Measurements from ENCODE around the gene MXI1.
"Not testable (repeated sequence)": the region's sequence is repeated elsewhere in the genome, so short reads cannot be mapped to it uniquely, and the experiment has no call there.

MXI1 gene

DNA sequence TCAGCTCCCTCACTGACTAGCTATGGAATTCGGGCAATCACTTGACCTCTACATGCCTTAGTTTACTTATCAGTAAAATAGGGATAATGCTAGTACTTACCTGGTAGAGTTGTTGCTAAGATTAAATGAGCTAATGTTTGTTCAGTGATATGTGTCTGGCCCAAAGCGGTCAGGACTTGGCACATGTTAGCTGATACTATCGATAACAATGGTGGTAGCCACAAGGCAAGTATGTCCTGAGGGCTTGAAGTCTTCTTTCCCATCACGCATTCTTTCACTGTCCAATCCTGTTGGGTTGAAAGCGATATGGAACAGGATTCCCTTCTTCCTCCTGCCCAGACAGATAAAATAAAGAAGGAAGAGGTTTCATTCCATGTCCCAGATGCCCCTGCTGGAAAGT is 25.5 kb upstream of the MXI1 start:
- DNase-seq (ENCODE audit: low read depth): no peak

DNA sequence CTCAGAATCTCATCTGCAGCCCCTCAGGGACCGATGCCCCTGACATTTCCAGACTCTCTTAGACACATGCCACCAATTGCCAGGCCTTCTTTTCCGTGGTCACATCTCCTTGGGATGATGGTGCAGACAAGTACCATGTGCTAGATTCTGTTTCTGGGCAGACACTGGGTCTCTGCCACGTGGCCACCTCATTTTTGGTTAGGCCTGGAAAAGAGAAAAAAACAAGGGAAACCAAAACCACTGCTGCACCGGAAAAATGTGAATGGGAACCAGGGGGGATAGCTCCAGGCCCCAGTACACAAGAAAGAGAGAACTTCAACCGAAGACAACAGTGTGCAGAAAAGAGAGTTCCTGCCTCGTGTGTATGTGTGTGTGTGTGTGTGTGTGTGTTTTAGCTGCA is 23.0 kb upstream of the MXI1 start:
- no peak for DNase-seq (ENCODE audit: low read depth)

DNA sequence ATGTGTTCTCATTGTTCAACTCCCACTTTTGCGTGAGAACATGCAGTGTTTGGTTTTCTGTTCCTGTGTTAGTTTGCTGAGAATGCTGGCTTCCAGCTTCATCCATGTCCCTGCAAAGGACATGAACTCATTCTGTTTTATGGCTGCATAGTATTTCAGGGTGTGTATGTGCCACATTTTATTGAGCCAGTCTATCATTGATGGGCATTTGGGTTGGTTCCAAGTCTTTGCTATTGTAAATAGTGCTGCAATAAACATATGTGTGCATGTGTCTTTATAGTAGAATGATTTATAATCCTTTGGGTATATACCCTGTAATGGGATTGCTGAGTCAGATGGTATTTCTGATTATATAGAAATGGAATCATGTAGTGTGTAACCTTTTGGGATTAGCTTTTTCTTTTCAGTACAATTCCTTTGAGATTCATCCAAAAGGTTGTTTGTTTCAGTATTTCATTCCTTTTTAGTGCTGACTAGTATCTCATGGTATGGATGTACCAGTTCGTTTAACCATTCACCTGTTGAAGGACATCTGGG is 21.7 kb upstream of the MXI1 start:
- not testable (repeated sequence) for DNase-seq (ENCODE audit: low read depth)

DNA sequence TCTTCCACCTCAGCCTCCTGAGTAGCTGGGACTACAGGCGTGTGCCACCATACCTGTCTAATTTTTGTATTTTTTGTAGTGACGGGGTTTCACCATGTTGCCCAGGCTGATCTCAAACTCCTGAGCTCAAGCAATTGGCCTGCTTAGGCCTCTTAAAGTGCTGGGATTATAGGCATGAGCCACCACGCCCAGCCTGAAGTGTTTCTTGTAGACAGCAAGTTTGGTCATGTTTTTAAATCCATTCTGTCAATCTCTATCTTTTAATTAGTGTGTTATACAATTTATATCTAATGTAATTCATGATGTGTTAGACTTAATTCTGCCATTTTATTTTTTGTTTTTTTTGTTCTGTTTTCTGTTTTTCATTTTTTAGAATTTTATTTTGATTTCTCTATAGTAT is 17.2 kb upstream of the MXI1 start:
- DNase-seq (ENCODE audit: low read depth): no peak

DNA sequence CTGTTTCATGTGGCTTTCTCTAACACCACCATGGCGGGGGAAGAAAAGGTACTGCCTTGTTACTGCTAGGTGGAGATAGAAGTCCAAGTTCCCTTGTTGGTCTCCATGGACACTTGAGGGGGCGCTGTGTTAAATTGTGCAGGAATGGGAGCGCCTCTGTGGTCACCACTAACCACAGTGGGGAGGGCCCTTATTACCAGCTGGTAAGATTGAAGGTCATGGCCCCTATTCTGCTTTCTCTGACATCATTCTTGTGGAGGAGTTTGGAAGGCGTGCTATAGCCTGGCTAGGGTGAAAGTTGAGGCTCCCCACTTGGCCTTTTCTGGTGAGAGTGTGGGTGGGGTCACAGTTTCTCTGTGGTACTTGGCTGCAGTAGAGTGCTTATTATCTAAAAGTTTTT is 14.9 kb upstream of the MXI1 start:
- DNase-seq (ENCODE audit: low read depth): no peak

DNA sequence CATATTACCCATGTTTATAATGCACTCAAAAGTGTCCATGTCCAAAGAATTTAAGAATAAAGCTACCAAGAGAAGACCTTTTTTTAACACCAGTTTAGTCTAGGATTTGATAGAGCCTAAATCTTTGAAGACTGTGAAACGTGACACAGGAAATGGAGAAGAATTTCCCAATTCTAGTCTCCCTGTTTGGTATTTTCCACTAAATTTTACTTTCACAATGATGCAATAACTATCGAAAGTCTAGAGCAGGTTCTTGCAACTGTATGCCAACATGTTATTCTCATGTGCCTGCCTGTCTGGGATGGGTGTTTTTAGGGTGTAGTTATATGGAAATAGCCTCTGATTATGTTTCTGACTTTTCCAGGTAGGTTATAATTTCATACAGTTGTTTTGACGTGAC is 6.9 kb upstream of the MXI1 start:
- DNase-seq (ENCODE audit: low read depth): no peak

DNA sequence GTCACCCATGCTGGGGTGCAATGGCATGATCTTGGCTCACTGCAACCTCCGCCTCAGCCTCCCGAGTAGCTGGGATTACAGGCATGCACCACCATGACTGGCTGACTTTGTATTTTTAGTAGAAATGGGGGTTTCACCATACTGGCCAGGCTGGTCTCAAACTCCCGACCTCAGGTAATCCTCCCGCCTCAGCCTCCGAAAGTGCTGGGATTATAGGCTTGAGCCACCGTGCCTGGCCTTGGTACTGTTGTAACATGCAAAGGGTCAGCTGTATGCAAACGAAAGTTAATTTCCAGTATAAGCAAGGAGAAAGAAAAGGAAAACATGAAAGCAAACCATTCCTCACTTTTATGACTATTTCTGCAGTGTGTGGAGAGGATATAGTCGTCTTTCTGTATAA is 6.4 kb upstream of the MXI1 start:
- DNase-seq (ENCODE audit: low read depth): not testable (repeated sequence)

DNA sequence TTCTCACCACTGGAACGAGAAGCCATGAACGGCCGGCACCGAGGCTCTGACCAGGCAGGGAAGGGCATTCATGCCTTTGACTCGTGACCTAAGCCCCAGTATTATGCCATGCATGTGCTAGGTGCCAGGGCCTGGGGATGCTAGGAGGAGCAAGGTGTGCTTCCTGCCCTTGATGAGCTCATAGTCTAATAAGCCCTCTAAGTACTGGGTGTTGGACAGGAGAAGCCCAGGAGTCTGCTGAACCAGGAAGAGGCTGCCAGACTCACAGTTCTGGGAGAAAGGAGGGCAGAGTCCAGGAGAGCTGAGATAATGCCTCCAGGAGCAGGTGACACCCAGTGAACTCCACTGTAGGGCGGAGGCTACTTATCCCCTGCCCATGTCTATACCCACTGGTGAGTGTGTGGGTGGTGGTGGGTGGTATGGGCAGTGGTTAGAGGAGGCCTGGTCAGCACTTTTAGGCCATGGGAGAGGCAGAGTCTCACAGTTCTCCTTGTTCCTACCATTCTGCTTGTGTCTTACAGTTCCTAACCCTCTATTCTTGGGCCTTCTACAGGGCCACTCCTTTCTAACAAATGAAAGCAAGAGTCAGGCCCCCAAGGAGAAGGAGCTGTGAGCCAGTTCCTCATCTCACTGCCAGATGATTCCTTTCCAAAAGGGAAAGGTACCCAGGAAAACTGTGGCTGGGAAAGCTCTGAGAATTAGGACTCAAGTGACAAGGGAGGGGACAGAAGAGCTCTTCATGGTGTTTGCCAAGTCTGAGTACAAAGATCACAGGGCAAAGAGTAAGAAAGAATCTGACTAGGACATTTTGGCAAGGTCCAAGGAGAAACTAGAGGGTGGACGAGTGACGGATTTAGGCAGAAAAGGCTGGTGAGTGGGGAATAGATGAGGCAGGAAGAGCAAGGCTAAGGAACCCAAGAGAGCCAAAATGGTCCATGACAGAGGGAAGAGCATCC is 3.6 kb upstream of the MXI1 start:
- DNase-seq (ENCODE audit: low read depth): no peak

DNA sequence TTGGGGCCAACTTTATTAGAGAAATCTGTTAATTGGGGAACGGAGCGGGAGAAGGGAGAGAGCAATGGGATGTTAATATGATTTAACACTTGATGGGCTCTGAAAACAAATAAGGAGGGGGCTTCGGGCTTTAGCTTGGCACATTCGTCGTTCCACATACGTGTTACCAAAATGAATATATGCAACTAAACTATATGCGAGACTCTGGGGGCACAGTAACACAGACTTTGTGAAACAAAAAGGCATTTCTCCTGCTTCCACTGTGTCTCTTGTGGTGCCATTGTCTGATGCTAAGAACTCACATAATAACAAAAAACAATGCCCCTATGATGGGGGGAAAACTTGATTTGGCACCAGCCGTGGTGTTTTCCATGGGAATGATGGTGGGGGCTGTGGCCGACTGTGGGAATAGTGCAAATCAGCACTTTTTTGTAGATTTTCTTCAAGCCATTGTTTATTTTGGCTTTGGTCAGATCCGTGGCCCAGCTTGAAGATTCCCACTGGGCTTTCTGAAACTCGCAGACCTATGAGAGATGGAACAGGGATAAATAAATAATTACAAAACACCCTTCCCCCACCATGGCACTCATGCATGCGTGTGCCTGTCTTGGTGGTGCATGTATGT is 2.2 kb upstream of the MXI1 start:
- DNase-seq (ENCODE audit: low read depth): no peak

DNA sequence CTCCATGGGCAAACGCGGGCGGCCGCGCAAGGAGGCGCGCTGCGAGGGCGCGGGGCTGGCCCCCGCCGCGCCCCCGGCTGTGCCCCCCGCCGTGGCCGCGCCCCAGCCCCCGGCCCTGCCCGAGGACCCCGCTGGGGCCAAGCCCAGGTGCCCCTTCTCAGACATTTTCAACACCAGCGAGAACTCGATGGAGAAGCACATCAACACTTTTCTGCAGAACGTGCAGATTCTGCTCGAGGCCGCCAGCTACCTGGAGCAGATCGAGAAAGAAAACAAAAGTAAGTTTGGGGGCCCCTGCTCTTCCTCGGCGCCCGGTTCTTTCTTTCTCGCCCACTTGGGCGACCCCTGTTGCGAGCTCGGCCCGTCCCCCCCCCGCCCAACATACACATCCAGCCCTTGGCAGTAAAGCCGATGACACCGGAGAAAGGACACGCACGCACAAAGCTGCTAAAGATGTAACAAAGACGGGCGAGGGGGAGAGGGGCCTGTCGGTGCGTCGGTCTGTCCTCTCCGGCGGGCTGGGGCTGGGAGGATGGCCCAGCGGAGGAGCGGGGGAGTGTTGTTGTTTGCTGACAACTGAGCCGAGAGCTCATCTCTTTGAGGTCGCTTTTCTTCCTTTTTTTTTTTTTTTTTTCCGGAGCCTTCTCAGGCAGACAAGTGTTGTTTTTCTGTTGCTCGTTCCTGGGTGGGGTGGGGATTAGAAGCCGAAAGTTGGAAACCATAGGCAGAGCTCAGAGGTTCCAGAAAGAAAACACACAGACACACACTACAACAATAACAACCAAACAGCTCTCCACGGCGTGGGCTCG is 604 bp downstream of the MXI1 start:
- peak; percentile 40 for DNase-seq (ENCODE audit: low read depth)

- DNase-seq (ENCODE audit: low read depth): peak; percentile 55
These were observed 1.4 kb downstream of the MXI1 start for GRCh38 chr10:110208614-110209453.

GRCh38 chr10:110209454-110209925 is 2.1 kb downstream of the MXI1 start:
- peak; percentile 88 for DNase-seq (ENCODE audit: low read depth)

DNA sequence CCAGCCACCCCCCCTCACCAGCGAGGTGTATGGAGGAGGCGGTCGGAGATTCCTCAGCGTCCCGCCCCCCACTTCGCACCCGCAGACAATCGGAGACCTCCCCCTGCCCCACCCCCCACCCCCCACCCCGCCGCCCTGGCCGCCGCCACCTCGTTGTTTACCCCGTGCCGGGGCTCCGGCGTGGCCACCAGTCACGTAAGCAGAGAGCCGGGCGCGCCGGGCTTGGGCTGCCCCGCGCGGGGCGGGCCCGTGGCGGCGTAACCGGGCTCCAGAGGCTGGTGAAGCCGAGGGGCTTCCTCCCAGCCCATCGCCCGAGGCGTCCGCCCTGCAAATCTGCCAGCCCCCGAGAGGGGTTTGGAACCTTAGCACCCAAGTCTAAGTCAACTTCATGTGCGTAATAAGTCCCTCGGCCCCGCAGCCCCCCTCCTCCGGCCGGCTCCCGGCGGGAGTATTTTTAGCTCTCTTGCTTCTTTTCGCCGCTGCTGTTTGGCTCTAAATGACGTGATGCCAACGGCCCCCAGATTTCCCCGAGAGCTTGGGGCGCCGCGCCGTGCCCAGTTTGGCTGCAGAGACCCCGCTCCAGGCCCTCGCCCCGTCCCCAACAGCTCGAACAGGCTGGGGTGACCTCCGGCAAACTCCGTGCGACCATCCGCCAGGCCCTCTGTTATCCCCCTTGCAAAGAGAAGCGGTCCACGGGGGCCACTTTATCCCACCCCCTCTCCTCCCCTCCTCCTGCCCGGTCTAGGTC is 2.7 kb downstream of the MXI1 start:
- DNase-seq (ENCODE audit: low read depth): peak; percentile 68

- DNase-seq (ENCODE audit: low read depth): peak; percentile 98
These were observed 3.5 kb downstream of the MXI1 start for GRCh38 chr10:110210674-110211464.

DNA sequence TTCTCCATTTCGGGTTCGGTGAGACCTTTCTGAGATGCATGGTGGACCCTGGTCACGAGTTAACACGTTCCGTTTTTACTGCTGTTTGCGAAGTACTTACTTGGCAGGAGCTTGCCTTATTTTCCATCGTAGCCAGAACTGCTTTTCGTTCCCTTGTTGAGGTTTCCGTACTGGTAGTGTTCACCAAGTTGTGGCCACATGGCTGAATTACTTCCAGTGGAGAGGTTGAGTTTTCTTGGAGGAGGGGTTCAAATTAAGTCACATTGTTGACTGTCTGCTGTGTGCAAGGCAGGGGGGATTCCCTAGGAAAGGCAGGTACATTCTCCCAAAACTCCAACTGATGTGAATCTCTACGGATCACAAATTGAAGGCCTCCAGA is 4.0 kb downstream of the MXI1 start:
- DNase-seq (ENCODE audit: low read depth): no peak

DNA sequence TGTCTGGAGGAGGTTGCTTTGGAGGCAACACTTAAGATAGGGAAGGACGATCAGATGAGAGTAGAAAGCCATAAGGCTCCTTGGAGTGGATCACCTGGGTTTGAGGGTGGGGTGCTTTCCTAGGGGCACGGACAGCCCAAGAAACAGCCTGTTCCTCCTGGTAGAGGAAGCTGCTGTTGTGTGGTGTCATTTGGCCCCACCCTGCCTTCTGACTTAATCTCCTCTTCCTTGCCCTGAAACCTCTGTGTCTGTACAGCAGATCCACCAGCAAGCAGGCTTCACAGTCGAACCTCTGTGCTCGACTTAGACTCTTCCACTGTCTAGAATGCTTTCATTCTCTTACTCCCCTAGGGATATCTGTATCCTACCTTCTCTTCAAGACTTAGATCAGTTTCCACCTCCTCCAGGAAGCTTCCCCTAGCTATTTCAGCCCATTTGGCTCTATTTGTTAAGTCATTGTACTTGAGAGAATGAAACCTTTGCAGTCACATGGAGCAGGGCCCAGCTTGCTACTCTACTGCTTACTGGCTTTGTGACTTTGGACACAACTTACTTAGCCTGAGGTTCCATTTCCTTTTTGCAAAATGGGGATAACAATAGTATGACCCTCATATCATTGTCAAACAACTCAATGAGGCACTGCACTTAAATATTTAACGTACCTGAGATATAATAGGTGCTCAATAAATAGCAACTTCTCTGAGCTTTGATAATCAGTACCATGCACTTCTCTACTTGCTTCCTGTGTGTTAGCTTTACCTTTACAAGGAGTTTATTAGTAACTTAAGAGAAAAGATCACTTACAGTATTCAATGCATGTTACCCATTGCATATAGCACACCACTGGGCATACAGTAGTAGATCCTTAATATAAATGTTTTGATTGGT is 5.0 kb downstream of the MXI1 start:
- no peak for DNase-seq (ENCODE audit: low read depth)

GRCh38 chr10:110214371-110214826 is 7.0 kb downstream of the MXI1 start:
- DNase-seq (ENCODE audit: low read depth): no peak

DNA sequence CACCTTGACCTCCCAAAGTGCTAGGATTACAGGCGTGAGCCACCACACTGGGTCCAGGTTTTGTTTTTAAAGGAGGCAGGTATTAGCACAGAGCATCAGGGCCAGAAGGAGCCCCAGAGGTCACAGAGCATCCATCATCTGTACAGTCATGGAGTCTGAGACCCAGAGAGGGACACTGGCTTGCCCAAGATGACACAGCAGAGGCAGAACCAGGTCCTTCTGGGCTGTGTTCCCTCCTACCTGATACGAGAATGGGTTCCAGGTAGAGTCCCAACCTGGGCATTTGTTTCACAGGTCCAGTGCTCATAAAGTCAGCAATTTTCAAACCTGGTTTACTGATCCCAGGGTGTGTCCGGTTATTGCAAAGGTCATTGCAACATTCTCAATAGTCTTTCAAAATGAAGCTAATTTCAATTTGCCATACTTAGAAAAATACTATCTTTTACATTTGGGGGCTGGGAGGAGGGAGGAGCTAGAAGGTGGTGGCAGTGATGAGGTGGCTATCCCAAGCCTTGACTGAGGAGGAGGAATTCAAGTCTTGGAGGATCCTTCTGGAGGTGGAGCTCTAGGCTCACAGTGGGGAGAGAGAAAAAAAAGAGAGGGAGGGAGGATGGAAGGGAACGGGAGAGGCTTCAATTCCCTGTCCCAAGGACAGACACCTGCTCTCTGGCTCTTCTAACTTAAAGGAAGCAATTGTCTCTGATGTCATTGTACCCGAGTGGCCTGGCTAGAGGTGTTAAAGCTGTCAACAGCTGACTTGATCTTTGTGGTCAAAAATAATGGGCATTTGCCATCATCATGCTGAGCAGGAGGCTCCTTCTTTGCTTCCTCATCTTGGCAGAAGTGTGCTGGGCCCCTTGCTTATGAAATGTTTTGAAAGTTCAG is 8.1 kb downstream of the MXI1 start:
- DNase-seq (ENCODE audit: low read depth): no peak
